GM20431 (cell line): ENCODE data around the gene WNT9A.

Source experiments
- in situ Hi-C: fragments of 300-500 bp; cut with MseI, MboI; formaldehyde crosslinking; loops from one replicate; pipeline ENCODE4 v1.15.0; 2020; ENCODE audit warnings: low sequenced_read_pairs; ENCODE audit not compliant: unreplicated experiment

Gene WNT9A

DNA sequence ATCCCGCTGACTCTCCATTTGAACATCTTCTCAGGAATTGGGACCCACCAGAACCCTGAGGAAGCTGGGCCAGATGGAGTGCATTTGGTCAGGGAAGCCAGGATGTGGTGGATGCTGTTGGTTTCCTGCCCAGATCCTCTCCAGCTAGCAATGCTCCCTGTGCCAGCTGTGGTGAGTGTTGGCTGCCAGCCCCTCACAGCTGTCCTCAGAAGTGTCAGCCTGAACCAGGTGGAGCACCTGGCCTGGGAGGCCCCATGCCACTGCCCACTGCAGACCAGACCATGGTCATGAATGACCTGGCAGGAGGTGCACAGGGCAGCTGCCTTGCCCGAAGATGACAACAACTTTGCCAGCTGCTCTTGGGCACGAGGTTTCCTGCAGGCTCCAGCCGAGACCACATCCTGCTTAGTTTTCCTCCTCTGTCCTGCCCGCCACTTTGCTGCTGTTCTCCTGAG, 77.9 kb downstream of the WNT9A start:
- in situ Hi-C loops: no loop called here

DNA sequence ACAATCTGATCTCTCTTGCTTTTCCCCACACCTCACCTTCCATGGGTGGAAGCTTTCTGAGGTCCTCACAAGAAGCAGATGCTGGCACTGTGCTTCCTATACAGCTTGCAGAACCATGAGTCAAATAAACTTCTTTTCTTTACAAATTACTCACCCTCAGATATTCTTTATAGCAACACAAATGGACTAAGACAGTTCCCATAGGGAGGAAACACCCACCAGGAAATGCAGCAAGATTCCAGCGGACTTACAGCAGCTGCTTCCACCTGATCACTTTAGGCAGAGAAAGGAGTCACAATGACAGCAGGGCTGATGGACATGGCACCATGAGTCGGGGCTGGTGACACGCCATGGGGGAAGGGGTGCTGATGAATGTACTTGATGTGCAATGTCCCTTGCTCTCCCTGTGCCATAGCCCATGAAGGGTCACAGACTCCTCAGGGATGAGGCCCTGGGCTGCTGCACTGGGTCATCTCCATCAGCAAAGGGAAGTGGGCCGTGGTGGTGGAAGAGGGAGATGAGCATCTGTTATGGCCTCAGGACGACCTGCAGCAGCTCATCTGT, 78.4 kb downstream of the WNT9A start:
- in situ Hi-C loops: no loop called here
